ENCODE measurements around the gene DUOXA2.
"Not testable (repeated sequence)": the region's sequence is repeated elsewhere in the genome, so short reads cannot be mapped to it uniquely, and the experiment has no call there.

The DUOXA2 gene

DNA sequence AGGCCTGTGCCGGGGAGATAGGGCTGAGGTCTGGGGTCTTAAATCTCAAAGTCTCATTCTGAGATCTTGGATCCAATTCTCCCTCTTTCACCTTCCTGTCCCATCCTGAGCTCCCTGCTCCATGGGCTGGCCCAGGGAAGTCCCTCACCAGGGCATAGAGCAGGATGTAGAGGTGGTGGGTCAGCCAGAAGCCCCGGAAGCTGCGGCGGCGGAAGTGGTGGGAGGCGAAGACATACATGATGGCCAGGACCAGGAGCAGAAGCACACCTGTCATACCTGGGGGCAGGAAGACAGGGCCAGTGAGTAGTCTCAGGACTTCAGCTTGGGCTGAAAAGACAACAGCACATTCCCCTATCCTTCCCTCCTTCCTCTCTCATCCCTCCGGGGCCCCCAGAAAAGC is 16.7 kb upstream of the DUOXA2 start:
- peak in 1 of 2 experiments; percentile 9 for DNase-seq

DNA sequence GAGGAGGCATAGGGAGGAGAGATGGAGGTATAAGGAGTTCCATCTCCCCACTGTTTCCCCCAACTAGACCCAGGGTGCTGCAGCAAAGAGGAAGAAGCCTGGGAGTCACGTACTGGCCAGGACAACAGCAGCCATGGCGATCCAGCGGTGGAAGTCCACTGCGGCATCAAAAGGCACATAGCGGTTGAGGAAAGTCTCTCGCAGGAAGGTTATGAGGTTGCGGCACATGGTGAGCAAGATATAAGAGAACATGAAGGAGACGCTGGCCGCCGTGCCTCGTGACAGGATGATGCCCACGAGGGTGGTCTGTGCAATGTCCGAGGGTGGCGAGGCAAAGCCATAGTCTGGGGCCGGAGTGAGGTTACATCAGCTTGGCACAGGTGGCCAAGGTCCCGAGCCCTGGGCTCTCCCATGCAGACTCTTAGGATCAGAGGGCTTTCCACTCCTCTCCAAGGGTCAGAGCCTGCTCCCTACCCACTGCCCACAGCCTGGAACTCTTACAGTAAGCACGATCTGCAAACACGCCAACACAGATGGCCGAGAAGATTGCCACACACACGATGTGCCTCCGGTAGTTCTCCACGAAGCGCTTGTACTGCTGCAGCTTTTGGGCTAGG is 14.5 kb upstream of the DUOXA2 start:
- no peak for DNase-seq

DNA sequence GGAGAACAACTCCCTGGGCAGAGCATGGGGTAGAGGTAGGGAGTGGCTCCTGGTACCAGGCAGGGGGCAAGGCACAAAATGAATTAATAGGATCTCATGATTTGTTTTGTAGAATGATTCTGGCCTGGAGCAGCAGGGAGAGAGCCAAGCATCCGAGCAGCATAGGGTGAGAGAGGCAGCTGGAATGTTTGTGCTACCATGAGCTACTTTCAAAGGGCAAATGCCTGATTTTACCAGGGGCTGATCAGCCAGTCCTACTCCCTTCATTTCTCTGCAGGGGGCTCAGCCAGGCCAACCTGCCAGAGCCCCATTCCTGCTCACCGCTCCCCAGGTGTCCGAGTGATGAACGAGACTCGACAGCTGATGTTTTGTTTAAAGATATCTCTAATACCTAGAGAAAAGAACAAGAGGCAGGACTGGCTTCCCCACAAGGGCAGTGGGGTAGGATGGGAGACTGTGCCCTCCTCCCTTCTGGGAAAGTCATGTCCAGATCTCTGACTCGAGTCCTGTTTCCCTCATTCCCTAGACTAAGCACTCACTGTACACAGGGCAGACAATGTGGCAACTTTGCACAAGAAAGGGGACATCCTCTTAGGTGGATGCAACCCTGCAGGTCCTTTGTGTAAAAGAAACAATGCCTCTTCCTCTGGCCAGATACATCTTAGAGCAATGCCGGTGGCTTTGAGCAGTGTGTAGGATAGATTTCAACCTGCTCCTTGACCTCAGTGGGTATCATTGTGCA is 13.1 kb upstream of the DUOXA2 start:
- DNase-seq = no peak

DNA sequence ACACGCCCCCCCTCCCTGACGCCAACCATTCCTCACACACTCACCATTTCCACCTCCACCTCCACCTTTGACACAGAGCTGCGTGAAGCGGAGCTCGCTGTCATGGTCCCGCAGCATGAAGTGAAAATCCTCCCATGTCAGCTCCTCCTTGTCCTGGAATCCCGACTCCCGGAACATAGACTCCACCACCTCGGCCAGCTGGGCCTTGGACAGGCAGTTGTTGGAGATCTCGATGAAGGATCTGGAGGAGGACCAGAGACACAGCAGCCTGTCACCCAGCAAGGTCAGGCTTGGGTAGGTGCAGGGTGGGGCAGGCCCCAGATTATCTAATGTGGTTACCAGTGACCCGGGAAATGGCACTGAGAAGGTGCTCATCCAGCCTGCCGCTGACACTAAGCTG is 12.4 kb upstream of the DUOXA2 start:
- DNase-seq = no peak

DNA sequence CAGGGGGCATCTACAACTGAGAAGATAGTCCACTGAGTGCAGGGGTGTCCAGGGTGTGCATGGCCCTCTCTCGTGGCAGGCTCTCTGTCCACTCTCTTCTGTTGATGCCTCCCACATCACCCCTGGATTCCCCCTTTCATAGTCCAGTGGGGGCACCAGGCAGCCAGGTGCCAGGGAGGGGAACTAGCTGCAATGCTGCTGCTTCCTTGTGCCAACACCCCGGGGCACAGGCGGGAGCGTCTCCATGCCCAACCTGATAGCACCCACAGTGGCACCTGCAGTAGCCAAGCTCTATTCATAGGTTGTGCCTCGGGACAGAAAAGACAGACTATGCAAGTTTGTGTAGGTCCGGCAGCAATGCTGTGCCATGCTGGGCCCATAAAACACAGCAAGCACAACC is 11.9 kb upstream of the DUOXA2 start:
- DNase-seq = no peak

DNA sequence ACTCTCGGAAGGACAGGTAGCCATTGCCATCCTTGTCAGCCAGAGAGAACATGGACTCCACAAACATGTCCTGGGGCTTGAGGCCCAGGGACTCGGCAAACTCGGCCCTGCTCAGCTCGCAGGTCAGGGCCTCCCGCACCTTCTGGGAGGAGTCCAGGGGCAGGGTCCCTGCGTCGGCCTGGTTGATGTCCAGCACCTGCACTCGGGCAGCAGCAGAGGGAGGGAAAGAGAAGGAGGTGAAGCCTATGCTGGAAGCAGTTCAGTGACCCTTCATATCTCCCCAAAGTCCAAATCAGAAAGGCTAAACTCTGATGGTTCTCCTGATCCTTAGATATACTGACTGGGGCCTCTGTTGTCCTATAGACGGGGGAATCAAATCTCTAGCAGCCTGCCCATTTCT is 10.0 kb upstream of the DUOXA2 start:
- DNase-seq = not testable (repeated sequence)

DNA sequence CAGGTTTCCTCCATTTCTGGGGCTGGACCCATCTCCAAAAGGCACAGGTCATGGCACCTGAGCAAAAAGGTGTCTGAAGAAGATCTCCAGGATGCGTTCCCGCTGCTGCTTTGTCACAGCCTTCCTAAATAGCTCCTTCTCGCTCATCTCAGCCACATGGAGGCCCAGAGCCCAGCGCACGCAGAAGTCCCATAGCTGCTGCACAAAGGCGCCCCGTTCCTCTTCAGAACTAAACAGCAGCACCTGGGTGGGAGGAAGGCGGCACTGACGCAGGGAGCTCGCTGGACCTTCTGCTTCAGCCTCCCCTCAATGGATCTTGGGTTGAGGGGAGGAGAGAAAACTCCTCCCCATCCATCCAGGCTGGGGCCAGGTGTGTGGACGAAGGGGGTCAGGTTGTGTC is 8.5 kb upstream of the DUOXA2 start:
- no peak for DNase-seq

DNA sequence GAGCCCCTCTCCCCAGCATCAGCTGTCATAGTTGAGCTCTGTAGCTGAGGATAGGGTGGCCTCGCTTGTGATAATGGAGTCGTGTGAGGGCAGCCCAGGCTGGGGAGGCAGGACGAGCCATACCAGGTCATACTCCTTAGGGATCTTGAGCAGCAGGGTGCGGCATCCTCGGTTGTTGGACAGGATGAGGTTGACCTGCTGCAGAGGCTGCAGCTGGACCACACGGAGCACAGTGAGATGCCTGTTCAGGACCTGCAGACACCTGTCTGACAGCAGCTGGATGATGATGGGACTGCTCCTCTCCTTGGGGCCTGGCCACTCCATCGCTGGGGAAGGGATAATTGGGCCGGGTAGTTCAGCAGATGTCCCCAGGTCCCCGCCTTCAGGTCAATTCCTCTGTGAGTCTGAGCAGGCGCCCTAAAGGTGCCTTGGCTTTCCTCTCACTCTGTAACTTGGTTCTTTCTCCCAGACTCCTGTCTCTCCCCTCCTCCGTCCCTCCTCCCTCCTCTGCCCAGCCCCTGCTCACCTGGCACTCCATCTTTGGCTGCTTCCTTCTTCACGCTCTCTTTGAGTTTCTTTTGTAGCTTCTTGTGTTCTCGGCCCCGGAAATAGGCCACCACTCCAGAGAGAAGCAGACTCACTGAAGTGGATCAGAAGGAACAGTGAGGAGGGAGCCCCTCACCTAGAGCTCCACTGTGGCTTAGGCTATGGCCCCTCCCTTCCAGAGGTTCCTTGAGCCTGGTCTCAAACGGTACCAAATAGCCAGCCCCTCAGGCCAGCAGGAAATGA is 7.9 kb upstream of the DUOXA2 start:
- DNase-seq = no peak

DNA sequence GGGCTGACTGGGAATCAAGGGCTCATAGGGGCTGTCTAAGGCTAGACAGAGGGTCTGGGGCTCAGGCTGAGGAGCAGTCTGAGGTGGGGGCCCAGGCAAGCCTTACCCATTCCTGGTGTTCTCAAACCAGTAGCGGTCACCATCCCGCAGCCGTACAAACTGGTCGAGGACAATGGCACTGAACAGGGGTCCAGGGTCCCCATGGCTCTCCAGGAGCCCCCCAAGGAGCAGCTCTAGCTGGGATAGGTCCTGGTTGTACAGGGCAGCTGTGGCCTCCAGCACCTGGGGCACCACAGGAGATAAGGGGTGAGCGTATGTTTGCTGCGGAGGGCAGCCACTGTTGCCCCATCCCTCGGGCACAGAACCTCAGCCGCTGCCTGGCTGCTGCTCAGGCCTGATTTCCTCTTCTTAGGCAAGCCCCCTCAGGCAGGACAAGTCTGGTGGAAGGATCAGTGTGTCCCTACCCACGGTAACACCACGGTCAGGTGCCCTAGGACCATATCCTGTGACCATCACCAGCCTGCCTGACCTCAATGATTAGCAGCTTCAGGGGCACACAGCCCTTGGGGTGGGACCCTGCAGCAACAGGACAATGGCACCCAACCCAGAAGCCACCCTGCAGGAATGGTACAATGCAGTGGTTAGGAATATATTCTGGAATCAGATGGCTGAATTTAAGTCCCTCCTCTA is 6.0 kb upstream of the DUOXA2 start:
- no peak for DNase-seq

DNA sequence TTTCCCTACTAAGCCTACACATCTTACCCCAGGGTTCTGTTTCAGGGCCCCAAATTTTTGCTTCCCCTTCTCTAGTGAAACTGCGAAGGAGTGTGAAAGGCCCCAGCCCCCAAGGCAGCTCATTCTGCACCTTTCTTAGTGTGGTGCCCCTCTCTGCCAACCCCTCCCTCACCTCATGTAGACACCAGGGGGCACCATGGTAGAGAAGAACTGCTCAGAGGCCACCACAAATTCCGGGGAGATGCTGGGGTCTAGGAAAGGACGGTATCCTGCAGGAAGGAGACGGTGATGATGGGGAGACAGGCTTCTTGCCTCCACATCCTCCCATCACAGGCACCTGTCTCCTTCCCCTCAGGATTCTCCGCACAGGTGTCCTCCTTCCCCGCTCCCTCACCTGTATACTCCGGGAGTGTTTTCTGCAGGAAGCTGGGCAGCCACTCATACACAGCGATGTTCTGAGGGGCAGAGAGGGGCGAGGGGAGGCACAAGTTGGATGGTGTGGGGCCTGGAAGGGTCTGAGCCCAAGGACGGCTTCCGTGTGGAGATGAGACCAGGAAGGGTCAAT is 3.8 kb upstream of the DUOXA2 start:
- no peak for DNase-seq

DNA sequence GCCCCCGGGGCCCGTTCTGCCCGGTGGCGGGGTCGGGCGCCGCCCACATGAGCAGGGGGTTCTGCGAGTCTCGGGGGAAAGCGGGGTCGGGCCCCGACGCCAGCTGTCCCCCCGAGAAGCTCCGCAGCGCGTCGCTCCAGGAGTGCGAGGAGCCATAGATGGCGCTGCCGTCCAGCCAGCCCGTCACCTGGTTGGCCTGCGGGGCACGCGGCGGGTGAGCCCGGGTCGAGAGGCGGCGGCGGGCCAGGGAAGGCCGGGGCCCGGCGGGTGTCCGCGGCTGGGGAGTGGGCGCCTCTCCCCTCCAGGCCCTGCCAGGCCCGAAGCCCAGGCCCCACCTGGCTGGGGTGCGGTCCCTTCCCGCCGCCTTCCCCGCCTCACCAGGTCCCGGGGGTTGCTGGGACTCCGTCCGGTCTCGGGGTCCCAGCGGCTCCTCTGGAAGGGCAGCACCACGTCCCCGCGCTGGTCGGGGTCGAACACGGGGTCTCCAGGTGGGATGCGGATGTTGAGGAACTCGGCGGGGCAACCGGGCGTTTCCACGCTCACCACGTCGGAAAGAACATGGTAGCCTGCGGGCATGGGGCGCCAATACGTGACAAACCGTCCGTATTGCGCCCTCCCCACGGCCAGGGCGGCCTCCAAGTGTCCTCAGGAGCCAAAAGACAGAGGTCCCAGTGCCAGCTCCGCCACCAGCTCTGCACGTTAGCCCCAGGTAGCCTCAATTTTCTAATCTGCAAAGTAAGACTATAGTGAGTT is 2.6 kb upstream of the DUOXA2 start:
- no peak for DNase-seq

DNA sequence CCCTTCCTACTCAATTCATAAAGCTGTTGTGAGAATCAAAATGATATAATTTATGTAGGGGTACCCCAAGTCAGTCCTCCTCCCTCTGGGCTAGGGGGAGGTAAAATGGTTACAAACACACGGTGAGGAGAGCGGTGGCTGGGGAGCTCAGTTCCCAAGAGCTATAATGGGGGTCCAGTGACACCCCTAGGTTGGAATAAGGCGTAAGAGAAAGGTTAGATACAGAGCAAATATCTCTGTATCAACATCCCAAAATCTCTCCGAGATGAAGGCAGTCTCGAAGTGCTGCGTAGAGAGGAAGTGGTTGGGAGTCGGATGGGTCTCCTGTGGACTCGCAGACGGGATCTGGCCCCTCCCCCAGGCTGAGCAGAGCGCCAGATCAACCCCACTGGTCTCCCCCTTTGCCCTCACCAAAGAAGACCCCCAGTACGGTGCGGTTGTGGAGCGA is 2.0 kb upstream of the DUOXA2 start:
- peak in 1 of 2 experiments; percentile 27 for DNase-seq

DNA sequence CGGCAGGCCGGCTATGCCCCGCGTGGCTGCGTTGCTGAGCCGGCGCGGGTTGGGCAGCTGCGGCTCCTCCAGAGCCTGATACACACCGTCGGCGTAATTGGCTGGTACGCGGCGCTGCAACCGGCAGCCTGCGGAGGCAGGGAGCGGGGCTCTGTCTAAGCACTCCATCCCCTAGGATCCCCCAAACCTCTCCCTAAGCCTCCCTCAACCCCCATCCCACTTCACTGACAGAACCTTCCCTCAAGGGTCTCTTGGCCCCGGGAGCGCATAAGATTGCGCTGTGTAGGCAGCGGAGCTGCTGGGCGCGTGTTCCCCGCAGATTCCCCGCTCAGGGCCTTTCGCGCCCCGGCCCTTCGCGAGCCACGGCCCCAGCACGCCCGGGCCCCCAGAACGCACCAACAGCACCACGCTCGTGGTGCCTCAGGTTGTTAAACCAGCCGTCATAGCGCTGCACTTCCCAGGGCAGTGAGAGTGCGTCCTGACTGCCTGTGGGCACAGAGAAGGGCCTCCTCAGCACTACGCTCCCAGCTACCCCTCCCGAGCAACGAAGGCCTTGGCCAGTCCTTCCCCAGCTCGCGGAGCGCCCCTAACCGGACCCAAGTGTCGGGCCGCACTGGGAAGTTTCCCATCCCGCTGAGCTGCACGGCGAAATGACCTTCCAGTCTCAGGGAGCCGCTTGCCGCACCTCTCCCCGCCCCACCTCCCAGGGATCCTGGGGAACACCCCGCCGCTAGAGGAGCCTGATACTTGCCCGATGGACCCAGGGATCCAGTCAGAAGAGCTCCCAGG is 1.3 kb upstream of the DUOXA2 start:
- DNase-seq = peak; percentile 34 to 48

DNA sequence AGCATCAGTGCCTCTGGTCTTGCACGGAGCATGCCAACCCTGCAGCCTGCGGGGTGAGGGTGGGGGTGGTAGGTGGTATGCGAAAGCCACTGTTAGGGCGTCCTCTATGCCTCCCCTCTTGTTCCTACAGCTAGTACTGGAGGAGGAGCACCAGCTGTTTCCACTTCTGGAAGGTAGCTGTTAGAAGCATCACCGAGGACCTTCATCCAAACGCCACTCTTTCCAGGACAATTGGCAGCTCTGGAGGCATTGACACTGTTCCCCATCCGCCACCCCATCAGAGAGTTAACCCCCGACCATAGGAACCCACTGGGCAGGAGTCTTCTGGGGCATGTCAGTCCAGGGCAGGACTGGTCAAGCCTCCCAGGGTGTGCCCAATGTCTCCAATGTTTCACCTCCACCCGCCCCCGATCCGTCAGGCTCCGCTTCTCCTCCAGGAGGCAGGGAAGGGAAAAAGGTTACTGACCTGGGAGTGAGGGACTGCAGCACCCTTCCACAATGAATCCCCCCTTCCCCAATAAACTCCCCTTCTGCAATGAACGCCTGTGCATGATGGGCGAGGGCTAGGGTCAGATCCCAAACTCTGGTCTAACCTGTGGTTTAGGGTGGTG is 641 bp upstream of the DUOXA2 start:
- no peak for DNase-seq

DNA sequence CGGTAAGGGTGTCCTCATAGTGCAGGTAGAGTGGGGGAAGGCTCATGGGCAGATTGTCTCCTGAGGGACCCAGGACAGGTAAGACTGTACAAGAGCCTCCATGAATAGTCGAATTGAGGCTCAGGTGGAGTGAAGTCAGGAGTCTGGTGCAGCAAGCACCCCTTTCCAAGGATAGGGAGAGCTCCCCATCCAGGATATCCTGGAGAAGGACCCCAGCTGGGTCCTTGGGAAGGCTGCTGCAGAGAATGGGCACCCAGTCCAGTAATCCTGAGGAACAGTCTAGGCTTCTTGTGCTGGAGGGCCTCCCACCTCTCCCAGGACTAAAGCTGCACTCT is 592 bp downstream of the DUOXA2 start:
- no peak for DNase-seq

DNA sequence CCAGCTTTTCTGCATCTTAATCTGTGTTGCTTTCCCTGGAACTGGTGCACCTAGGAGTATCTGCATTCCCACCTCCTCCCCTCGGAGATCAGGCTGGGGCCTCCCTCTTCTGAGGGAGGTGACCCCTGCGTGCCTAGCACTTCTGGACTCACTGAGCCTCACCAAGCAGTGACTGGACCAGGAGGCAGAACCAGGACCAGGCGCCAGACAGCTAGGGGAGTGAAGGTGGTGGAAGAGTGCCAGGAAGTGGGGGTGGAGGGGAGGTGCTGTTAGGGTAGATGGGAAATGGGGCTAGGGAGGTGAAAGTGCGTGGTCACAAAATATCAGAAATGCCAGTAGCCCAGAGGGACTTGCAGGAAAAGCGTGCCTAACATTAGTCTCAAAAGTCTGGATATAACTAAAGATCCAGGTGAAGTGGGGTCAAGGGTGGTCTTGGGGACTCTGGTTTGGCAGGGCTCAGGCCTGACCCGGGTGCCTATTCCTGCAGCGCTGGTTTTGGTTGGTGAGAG is 1.2 kb downstream of the DUOXA2 start:
- DNase-seq = no peak

DNA sequence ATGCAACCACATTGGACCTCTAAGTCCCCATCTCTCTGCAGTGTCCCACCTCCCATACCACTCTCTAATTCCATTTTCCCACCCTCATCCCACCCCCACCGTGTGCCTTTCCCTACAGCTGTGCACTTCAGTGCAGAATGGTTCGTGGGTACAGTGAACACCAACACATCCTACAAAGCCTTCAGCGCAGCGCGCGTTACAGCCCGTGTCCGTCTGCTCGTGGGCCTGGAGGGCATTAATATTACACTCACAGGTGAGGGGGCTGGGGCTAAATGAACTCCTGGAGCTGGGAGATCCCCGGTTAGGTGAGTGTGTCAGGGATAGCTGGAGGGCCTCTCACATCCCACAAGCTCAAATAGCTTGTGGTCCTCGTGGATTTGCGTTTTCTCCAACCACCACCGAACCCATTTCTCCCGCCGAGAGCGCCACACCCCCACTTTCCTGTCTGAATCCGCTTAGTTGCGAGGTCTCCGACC is 1.9 kb downstream of the DUOXA2 start:
- no peak for DNase-seq

DNA sequence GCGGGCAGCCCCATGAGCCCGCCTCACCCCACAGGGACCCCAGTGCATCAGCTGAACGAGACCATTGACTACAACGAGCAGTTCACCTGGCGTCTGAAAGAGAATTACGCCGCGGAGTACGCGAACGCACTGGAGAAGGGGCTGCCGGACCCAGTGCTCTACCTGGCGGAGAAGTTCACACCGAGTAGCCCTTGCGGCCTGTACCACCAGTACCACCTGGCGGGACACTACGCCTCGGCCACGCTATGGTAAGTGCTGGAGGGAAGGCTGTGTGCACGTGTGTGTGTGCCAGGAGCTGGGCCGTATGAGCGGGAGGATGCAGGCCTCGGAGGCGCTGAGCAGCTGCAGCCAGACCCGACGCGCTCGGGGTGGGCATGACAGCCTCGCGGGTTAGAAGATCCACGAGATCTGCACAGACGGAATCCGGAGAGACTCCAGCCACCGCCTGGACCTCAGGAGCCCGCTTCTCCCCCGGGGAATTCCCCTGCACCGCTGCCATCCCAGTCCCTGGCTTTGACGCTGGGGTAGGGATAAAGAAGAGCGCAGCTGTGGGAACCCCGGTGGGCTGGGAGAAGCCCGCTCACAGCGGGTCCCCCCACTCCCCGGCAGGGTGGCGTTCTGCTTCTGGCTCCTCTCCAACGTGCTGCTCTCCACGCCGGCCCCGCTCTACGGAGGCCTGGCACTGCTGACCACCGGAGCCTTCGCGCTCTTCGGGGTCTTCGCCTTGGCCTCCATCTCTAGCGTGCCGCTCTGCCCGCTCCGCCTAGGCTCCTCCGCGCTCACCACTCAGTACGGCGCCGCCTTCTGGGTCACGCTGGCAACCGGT is 2.6 kb downstream of the DUOXA2 start:
- DNase-seq = peak; percentile 33 to 42

DNA sequence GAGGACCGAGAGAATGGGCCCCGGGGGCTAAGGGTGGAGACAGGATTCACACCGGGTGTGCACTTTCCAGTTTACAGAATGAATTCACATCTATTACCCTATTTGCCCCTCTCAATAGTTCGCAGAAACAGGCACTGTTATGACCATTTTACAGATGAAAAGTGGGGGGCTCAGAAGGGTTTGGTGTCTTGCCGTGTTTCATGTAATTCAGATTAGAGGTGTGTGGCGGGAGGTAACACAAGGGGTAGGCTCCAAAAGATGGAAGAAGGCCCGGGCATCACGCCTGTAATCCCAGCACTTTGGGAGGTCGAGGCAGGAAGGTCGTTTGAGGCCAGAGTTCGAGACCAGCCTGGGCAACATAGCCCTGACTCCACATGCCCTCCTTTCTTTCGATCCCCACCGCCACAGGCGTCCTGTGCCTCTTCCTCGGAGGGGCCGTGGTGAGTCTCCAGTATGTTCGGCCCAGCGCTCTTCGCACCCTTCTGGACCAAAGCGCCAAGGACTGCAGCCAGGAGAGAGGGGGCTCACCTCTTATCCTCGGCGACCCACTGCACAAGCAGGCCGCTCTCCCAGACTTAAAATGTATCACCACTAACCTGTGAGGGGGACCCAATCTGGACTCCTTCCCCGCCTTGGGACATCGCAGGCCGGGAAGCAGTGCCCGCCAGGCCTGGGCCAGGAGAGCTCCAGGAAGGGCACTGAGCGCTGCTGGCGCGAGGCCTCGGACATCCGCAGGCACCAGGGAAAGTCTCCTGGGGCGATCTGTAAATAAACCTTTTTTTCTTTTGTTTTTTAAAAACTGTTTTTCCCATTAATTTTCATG is 3.4 kb downstream of the DUOXA2 start:
- no peak for DNase-seq

Data from activated T-cell treated with anti-CD3 and anti-CD28 coated beads, Interleukin-2, amount 50 U/mL, for 48 hours (primary cell).